Karpas-422 (cell line): ENCODE measurements around the gene VAT1L. TPM values are rescaled to one million over a fixed set of nuclear protein-coding genes. Genes with fewer than 3 reads are reported as not detected.

Source experiments
- DNase-seq: peaks from one replicate; pipeline ENCODE4 v3.0.0-alpha.2; 2015
- H2AFZ ChIP-seq: fragments of 200-600 bp; sonication (generic); 2 replicates; pipeline ENCODE4 v1.6.1; 2014; ENCODE audit warnings: antibody characterized with exemption, low read length, mixed read lengths
- H3K27ac ChIP-seq: fragments of 200-600 bp; sonication (generic); 2 replicates; pipeline ENCODE4 v1.5.1; 2014; ENCODE audit warnings: mild to moderate bottlenecking, low read length, moderate library complexity
- H3K27me3 ChIP-seq: fragments of 200-600 bp; sonication (generic); 2 replicates; pipeline ENCODE4 v1.6.1; 2014; ENCODE audit warnings: low read length, mixed read lengths
- H3K36me3 ChIP-seq: fragments of 200-600 bp; sonication (generic); 2 replicates; pipeline ENCODE4 v1.6.1; 2014; ENCODE audit warnings: low read length, mixed read lengths; ENCODE audit not compliant: insufficient read depth
- H3K4me1 ChIP-seq: fragments of 200-600 bp; sonication (generic); 2 replicates; pipeline ENCODE4 v1.6.1; 2014; ENCODE audit warnings: mild to moderate bottlenecking, low read length, mixed read lengths
- H3K4me2 ChIP-seq: fragments of 200-600 bp; sonication (generic); 2 replicates; pipeline ENCODE4 v1.6.1; 2014; ENCODE audit warnings: low read length, low read depth, mild to moderate bottlenecking; ENCODE audit not compliant: poor library complexity, severe bottlenecking
- H3K4me3 ChIP-seq: fragments of 200-600 bp; sonication (generic); 2 replicates; pipeline ENCODE4 v1.5.1; 2014; ENCODE audit warnings: mild to moderate bottlenecking, antibody characterized with exemption, low read length, mixed read lengths
- H3K79me2 ChIP-seq: fragments of 200-600 bp; sonication (generic); 2 replicates; pipeline ENCODE4 v1.6.1; 2014; ENCODE audit warnings: mild to moderate bottlenecking, low read length, mixed read lengths
- H3K9ac ChIP-seq: fragments of 200-600 bp; sonication (generic); 2 replicates; pipeline ENCODE4 v1.6.0; 2014; ENCODE audit warnings: low read length
- H3K9me2 ChIP-seq: fragments of 200-600 bp; sonication (generic), shearing (Covaris generic); replicated peaks from 2 replicates; pipeline ENCODE4 v1.6.0; 2014; ENCODE audit warnings: mild to moderate bottlenecking, low read length, moderate library complexity; ENCODE audit not compliant: insufficient read depth
- H3K9me3 ChIP-seq: fragments of 300-700, 200-600 bp; sonication (generic); 2 replicates; pipeline ENCODE4 v1.6.1; 2014; ENCODE audit warnings: low read length, mixed read lengths
- H4K20me1 ChIP-seq: fragments of 200-600 bp; sonication (generic); 2 replicates; pipeline ENCODE4 v1.6.1; 2014; ENCODE audit warnings: mild to moderate bottlenecking, antibody characterized with exemption, low read length, low read depth; ENCODE audit not compliant: insufficient read depth
- total RNA-seq: library from RNA; depleted of rRNA; stranded (reverse); fragments of >200 nt; shearing (Covaris generic); gene quantifications from 2 replicates; pipeline ENCODE4 v1.2.3, GENCODE V29; 2014; ENCODE audit warnings: low replicate concordance; rRNA removed

VAT1L gene
- 5.1 and 5.8 TPM in 2 replicates for total RNA-seq

- Histone ChIP-seq H3K36me3 (no peaks in the 10 kb centered on the region), H4K20me1 (peaks cover 3% of the 10 kb centered on the region; the same call in 1 of the 2 replicates), H3K27me3 (no peaks in the 10 kb centered on the region), H3K4me3 (peak within 1 kb of the TSS; percentile 75), H3K27ac (no peak within 1 kb of the TSS), H3K9me2 (no peaks in the 10 kb centered on the region), H3K79me2 (no peaks in the 10 kb centered on the region), H3K9ac (peak within 1 kb of the TSS; percentile 70), H3K4me2 (peak within 1 kb of the TSS; percentile 93), H2AFZ (peak within 1 kb of the TSS; percentile 77), H3K4me1 (peaks cover 21% of the 10 kb centered on the region), H3K9me3 (no peaks in the 10 kb centered on the region)
- peak; percentile 84 for DNase-seq
Measured at GRCh38 chr16:77788181-77789084, at the start of gene VAT1L. TSS of gene VAT1L (plus strand) at chr16:77788564. CDS start at chr16:77788683, 119 bp downstream.

- DNase-seq: no peak
- Histone ChIP-seq H3K36me3 (no peaks in the 10 kb centered on the region), H3K4me2 (no peak overlapping the region), H3K27ac (no peak overlapping the region), H3K4me1 (no peaks in the 10 kb centered on the region), H3K79me2 (no peaks in the 10 kb centered on the region), H3K27me3 (no peaks in the 10 kb centered on the region), H4K20me1 (no peaks in the 10 kb centered on the region), H3K9me2 (no peaks in the 10 kb centered on the region), H3K9me3 (no peaks in the 10 kb centered on the region), H3K4me3 (no peak overlapping the region), H2AFZ (no peak overlapping the region), H3K9ac (no peak overlapping the region)
Measured at GRCh38 chr16:77738706-77739558, 49.4 kb upstream of the VAT1L start.

- Histone ChIP-seq H3K27ac (no peak overlapping the region), H2AFZ (no peak overlapping the region), H3K79me2 (no peaks in the 10 kb centered on the region), H3K9ac (no peak overlapping the region), H3K4me1 (no peaks in the 10 kb centered on the region), H3K9me2 (no peaks in the 10 kb centered on the region), H3K36me3 (no peaks in the 10 kb centered on the region), H3K4me3 (no peak overlapping the region), H3K4me2 (no peak overlapping the region), H3K9me3 (no peaks in the 10 kb centered on the region), H4K20me1 (no peaks in the 10 kb centered on the region), H3K27me3 (no peaks in the 10 kb centered on the region)
- DNase-seq: no peak
Measured at GRCh38 chr16:77739559-77739892, 48.8 kb upstream of the VAT1L start.

GRCh38 chr16:77744141-77744540 lies 44.2 kb upstream of the VAT1L start:
- DNase-seq: no peak
- H3K9ac ChIP-seq: no peak overlapping the region
- no peak overlapping the region for H3K27ac ChIP-seq

GRCh38 chr16:77745972-77746371 lies 42.4 kb upstream of the VAT1L start:
- no peak overlapping the region for H2AFZ ChIP-seq
- H4K20me1 ChIP-seq: no peaks in the 10 kb centered on the region
- no peak overlapping the region for H3K4me3 ChIP-seq
- no peak for DNase-seq
- no peaks in the 10 kb centered on the region for H3K36me3 ChIP-seq
- H3K9ac ChIP-seq: no peak overlapping the region
- no peaks in the 10 kb centered on the region for H3K79me2 ChIP-seq
- no peak overlapping the region for H3K27ac ChIP-seq
- H3K9me2 ChIP-seq: no peaks in the 10 kb centered on the region
- no peaks in the 10 kb centered on the region for H3K4me1 ChIP-seq
- H3K27me3 ChIP-seq: 0 out of 2 replicates have a peak, but pooled peaks cover 3% of the 10 kb centered on the region
- H3K9me3 ChIP-seq: no peaks in the 10 kb centered on the region
- H3K4me2 ChIP-seq: no peak overlapping the region

More at GRCh38 chr16:77744141-77744540, 44.2 kb upstream of the VAT1L start:
- Histone ChIP-seq H3K4me1 (no peaks in the 10 kb centered on the region), H3K4me3 (no peak overlapping the region), H3K27me3 (0 out of 2 replicates have a peak, but pooled peaks cover 3% of the 10 kb centered on the region), H2AFZ (no peak overlapping the region), H3K79me2 (no peaks in the 10 kb centered on the region), H4K20me1 (no peaks in the 10 kb centered on the region), H3K9me2 (no peaks in the 10 kb centered on the region), H3K36me3 (no peaks in the 10 kb centered on the region), H3K9me3 (no peaks in the 10 kb centered on the region), H3K4me2 (no peak overlapping the region)

- H3K9ac ChIP-seq: no peak overlapping the region
- H3K36me3 ChIP-seq: no peaks in the 10 kb centered on the region
- DNase-seq: no peak
- no peak overlapping the region for H3K27ac ChIP-seq
- no peaks in the 10 kb centered on the region for H3K4me1 ChIP-seq
- no peak overlapping the region for H3K4me3 ChIP-seq
- no peak overlapping the region for H2AFZ ChIP-seq
- no peaks in the 10 kb centered on the region for H3K9me2 ChIP-seq
- H4K20me1 ChIP-seq: no peaks in the 10 kb centered on the region
- no peak overlapping the region for H3K4me2 ChIP-seq
- H3K27me3 ChIP-seq: 0 out of 2 replicates have a peak, but pooled peaks cover 3% of the 10 kb centered on the region
- no peaks in the 10 kb centered on the region for H3K79me2 ChIP-seq
- H3K9me3 ChIP-seq: no peaks in the 10 kb centered on the region
Measured at GRCh38 chr16:77748421-77749005, 39.9 kb upstream of the VAT1L start.

GRCh38 chr16:77749415-77749814 lies 38.9 kb upstream of the VAT1L start:
- no peaks in the 10 kb centered on the region for H3K4me1 ChIP-seq

More at GRCh38 chr16:77749415-77749814, 38.9 kb upstream of the VAT1L start:
- no peak overlapping the region for H3K9ac ChIP-seq
- no peaks in the 10 kb centered on the region for H3K79me2 ChIP-seq
- H2AFZ ChIP-seq: no peak overlapping the region
- DNase-seq: no peak
- no peaks in the 10 kb centered on the region for H4K20me1 ChIP-seq
- no peaks in the 10 kb centered on the region for H3K9me3 ChIP-seq
- no peak overlapping the region for H3K4me2 ChIP-seq
- H3K4me3 ChIP-seq: no peak overlapping the region
- 0 out of 2 replicates have a peak, but pooled peaks cover 3% of the 10 kb centered on the region for H3K27me3 ChIP-seq
- H3K9me2 ChIP-seq: no peaks in the 10 kb centered on the region
- H3K36me3 ChIP-seq: no peaks in the 10 kb centered on the region
- H3K27ac ChIP-seq: no peak overlapping the region
